ENCODE data around the gene NEMP1.
"Not testable (repeated sequence)": the region's sequence is repeated elsewhere in the genome, so short reads cannot be mapped to it uniquely, and the experiment has no call there.

The NEMP1 gene

DNA sequence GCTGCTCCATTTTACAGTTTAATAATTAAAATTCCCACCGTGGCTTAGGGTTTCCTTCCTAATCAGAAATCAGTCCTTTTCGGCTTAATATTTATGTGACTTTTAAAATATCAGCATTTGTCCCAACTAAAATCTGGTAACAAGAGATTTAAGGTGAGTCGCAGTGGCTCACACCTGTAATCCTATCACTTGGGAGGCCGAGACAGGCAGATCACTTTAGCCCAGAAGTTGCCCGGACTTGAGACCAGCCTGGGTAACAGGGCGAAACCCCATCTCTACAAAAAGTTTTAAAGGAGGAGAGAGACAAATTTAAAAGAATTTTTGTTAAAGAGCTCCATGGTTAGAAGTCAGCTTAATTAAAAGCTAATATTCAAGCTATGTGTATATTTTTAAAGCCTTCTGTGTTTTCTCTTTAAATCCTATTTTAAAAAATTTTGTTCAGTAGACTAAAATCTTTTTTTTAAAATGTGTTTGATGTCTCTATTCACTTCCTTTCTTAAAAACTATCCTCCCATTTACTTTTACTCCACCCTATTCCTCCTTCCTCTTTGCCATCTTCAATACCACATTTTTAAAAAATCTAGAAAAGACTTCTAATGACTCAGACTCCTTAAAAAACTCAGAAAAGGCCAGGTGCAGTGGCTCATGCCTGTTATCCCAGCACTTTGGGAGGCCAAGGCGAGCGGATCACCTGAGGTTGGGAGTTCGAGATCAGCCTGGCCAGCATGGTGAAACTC lies 58.4 kb downstream of the NEMP1 start:
- no peak for DNase-seq

DNA sequence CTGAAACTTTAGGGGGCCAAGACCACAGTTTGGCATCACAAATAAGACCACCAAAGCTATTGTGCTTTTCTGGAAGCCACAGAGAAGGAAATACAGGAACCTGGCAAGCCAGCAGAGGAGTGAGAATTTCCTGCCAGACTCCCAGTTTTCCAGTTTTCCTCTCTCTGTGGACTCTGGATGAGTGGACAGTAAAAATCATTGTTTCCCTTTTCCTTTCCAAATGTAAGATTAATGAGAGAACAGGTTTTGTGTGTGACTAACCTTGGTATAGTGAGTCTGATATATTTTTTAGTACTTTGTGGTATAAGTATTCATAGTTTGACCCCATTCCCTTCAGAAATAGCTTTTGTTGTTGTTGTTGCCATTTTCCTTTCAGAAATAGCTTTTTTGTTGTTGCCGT lies 59.7 kb downstream of the NEMP1 start:
- DNase-seq = no peak

DNA sequence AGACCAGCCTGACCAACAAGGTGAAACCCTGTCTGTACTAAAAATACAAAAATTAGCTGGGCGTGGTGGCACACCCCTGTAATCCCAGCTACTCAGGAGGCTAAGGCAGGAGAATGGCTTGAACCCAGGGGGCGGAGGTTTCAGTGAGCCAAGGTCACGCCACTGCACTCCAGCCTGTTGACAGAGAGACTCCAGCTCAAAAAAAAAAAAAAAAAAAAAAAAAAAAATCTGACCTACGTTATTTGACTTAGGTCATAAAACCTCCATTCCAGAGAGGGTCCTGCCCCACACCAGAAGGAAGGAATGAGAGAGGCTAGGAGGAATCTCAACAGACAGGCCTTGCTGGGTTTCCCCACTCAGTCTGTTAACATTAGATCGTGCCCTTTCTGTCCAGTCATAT lies 60.2 kb downstream of the NEMP1 start:
- DNase-seq = not testable (repeated sequence)

DNA sequence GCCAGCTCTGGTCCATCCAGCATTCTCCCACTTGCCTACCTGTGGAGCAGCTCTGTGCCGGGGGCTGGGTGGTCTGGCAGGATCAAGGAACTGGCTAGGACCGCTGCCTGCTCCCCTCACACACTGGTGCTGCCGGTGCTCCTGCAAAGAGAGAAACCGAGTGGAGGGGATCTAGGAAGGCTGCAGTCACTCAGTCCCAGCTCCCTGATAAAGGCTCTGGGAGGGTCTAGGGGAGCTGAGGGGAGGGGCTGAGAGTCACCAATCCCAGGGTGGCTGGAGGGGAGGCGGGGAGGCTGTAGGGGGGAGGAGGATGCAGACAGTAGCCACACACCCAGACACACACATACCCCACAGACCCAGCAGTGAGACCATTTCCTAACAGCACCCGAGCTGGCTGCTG lies 62.2 kb downstream of the NEMP1 start, which contains the start of gene TAC3:
Gene TAC3, minus strand, starts transcription at position 182 of the 400 bp plus-strand sequence. CDS start 732 bp downstream, outside the sequence.
- no peak for DNase-seq

DNA sequence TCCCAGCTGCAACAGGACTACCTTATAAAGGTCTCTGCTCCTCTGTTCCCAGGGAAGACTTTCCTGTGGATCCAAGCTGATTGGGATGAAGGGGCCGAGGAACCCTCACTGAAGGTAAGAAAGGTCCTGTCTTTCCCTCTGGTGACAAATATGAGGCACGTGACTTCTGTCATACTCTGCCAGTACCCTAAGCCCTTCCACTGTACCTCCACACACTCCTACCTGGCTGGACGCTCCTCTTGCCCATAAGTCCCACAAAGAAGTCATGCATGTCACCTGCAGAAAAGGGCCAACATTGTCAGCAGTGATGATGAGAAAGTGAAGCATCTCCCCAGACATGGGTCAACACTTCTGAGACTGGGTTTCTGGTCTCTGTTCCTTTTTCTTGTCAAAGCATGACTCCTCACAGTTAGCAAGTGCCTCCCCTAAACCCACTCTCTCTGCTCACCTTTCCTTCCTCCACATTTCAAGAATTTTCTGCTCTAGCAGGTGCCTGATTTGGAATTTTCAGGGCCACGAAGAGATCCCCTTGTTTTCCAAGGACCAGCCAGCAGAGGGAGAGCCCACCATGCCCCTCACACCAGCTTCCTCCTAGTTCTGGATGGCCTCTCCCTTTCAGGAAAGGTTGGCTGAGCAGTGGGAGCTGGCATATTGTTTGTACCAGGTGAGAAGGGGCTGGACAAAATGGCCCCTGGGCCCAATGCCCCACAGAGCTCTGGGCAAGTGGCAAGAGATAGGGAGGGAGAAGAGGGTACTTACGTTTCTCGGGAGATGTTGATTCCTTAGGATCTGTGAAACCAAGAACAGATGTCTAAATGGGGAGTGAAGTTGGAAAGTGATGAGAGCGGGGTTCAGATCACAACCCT lies 65.8 kb downstream of the NEMP1 start:
- peak; percentile 35 to 46 for DNase-seq

DNA sequence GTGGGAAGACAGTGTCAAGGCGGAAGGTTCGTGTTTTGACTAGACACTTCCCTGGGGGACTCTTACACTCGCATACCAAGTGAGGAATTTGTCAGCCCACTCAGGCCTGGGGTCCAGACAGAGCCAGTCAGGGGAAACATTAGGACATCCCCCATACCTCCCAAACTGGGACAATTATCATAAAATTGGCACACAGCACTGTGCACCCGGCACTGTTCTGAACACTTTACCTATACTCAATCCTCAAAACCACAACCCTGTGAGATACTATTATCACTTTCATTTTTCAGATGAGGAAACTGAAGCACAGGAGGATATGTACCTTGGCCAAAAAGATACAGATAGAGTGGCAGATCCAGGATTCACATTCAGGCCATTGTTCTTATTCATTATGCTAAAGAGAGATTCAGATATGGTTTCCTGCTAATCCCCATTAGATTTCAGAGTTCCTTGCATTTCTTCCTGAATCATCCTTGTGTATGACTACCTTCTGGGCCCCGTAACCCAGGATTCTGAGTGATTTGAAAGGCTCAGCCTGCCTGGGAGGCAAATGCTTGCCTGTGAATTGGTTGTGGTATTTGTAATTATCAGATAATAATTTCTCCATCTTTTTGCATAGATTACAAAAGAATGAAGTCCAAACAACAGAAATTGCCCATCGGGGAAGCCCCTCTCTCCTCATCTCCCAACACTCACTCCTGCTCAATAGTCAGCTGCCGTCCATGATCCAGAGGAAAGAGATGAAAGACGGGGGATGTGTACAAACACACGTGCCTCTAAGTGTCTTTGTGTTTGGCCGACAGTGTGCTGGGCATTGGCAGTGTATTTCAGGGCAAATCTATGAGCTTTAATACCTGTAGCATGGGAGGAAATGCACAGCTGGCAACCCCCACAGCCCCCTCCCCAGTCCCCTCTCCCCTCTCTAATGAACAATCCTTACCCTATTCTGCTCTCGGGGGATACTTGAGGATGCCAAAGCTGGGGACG lies 66.9 kb downstream of the NEMP1 start:
- DNase-seq = no peak

DNA sequence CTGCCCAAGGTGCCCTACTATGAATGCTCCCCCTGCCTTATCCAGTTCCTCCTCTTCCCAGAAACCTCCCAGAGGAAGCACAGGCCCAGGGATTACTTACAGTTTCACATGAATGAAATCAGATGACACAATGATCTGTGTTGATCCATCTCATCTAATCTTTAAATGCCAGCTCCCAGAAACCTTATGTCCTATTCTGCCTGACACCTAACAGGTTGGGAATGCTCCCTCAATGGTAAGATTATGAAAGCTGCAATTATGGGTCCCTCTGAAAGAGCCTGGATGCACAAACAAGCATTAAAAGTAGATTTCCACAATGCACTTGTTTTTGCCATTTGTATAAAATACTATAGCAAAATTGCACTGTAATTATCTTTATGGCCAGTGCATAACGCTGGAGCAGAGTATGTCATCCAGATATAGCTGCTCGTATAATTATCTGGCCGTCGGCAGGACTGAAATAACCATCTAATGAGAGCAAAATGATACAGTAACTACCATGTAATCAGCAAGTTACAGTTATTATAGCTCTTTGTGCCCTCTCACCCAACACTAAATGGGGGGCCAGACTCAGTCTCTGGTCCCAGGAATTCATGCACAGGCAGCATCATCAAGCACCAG lies 67.9 kb downstream of the NEMP1 start:
- DNase-seq = no peak

DNA sequence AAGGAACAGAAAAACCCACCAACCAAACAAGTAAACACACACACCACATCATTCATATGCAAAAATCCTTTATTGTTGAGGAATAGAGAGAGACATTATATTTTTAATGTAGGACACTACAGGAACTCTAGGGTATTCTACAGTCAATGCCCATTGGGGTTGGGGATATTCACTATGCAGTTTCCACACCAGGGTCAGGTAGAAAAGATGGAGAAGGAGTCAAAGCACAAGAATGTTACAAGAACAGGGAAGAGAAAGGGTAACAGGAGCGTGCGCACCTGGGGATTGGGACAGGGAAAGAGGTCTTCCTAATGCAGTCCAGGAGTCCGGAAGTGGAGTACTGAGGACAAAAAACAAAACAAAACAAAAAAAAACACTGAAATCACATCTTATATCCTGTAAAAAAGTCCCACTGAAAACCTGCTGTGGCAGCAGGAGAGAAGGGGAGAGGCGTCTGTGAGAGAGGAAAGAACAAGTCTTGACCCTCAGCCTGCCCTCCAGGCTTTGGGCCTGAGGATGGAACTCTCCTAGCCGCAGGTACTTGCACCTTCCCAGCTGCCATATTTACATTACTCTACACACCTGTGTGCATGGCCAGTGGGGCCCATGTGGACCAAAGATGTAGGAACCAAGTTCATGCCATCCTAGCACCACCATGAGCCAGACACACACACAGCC lies 68.5 kb downstream of the NEMP1 start:
- no peak for DNase-seq

DNA sequence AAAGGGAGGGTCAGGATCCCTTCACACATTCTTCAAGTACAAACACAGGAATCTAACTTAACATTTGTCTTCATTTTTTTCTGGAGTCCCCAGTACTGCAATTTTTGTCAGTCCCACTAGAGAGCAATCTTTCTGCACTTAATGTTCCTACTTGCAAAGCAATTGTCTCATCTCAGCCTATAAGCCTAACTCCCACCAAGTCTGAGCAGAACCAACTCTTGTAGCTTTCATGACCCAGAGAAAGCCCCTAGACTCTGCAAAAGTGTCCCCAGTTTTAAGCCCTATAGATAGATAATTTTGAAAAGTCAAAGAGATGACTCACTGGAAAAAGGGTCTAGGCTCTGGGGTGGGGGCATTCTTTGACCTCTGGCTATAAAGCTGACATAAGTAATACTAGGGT lies 70.4 kb downstream of the NEMP1 start:
- DNase-seq = peak; percentile 39 to 72

DNA sequence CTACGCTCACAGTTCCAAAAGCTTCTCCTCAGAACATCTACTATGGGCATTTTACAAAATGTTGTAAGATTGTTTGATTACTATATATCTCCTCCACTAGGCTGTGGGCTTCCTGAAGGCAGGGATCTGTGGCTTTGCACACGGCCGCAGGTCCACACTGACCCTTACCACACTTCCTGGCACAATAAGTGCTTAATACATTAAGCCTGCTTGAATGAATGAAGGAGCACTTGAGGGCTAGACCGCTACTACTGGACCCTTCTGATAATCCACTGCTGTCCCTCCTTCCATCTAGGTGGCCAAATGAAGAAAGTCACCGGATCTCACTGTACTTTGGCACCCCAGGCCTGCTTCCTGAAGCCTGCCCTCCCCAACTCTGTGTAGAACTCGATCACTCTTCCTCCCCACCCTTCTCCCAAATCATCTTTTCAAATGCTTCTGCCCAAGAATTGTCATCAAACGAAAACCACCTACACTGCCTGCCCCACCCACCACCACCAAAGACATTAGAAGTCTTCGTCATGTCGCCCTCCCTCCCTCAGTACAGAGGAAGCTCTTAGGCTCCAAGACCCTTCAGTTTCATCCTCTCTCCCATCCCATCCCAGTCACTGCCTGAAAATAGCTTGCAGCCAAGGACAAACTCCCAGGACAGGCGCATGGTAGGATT lies 71.6 kb downstream of the NEMP1 start:
- DNase-seq = no peak

DNA sequence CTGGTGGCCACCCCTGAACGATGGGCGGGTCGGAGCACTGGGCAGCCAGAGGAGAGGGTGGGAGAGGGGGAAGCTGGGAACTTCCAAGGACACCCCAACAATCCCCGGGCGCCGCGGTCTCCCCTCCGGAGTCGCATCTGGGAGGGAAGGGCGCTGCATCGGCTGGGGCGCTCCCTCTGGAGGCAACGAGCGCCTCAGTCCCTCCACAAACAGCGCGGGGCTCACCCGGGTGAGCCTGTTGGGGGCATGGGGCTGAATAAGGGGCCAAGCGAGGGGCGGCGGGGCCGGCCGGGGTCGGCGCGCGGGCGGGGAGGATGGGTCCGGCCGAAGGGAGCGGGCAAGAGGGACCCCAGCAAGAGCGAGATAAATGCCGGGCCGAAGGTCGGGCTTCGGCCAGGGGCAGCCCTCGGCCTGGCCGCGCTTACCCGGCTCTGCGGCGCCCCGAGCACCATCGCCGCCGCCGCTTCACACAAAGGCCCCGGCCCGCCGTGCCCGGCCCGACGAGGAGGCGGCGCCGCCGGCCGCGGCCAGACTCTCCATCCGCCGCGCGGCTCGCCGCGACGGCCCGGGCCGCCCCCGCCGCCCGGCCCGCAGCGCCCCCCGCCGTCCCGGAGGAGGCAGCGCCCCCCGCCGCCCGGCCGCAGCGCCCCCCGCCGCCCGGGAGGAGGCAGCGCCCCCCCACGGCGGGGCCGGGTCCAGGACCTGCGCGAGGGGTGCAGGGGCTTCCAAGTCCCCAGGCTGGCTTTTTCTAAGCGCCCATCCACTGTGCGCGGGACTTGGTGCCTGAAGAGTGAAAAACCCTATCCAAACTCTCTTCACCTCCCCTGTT lies 72.4 kb downstream of the NEMP1 start, which contains the start of gene ZBTB39:
Gene ZBTB39, minus strand, starts transcription at position 567 of the 829 bp plus-strand sequence. CDS start 1,629 bp downstream, outside the sequence.
- peak; percentile 41 to 47 for DNase-seq
